GM21390 (cell line): ENCODE results near the gene CERS4.
"Not testable (repeated sequence)": the region's sequence is repeated elsewhere in the genome, so short reads cannot be mapped to it uniquely, and the experiment has no call there.

Source experiments
- ATAC-seq: cut with Tn5 transposase; IDR thresholded peaks from one replicate; pipeline ENCODE4 v1.9.1; 2021; ENCODE audit not compliant: unreplicated experiment

Gene CERS4

DNA sequence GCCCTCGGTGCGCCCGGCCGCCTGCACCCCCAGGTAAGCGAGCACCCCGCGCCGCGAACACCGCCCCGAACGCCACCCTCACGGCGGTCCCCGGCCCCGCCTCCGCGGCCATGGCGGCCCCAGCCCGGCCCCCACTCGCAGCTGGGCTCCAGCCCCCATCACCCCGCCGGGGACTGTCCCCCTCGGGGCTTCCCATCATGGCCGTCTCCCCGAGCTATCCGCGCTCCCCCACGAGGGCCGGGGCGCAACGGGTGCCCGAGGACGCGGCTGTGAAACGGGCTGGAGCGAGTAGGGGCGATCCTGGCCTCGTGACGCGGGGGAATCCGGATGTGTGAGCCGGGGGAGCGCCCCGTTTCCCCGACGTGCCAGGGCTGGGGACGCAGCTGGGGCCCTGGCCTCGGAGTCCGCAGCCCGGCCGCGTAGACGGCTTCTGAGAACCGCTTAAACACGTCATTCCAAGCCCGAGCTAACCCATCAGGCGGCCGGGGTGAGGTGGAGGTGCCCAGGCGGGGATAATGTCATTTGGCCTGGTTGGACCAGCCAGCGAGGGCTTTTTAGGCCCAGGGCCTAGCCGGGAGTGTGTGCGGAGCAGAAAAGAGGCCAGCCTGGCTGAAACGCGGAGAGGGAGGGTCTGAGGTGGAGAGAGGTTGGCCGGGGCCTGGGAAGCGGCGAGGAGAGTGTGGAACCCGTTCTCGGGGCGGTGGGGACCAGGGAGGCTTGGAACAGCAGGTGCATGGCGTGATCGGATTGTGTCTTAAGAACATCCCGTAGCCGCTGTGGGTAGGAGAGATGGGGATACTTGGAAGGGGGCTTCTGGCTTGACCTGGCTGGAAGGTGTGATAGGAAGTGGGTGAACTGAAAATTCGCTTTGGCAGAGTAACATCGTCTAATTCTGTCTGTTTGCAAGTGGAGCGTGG, 550 bp downstream of the CERS4 start:
- ATAC-seq: peak; percentile 52

DNA sequence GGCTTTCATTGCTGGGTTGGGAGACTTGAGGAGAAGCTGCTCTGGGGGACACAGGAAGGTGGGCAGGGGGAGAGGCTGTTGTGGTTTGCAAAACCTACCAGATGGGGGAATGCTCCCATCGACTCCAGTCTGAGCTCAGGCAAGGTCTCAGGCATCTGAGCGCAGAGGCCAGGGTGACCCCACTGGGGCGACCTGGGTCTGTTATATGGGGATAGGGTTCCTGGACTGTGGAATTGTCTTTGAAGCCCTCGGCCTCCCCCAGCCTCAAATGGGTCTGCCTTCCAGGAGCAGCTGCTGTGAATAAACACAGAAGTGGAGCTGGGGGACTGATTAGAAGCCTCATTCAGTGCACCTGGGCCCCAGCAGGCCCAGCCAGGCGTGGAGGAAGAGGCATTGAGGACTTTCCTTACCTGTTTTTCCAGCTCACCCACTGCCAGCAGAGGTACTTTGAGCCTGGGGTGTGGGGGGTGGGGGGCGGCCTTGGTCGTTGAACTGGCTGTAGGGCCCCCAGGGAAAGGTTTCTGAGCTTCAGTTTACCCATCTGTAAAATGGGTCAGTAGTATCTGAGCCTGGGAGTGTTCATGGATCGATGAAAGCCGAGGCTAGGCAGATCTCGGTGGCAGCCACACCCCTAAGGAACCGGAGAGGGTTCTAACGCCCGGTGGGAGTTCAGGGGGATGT, 1.4 kb downstream of the CERS4 start:
- ATAC-seq: no peak

DNA sequence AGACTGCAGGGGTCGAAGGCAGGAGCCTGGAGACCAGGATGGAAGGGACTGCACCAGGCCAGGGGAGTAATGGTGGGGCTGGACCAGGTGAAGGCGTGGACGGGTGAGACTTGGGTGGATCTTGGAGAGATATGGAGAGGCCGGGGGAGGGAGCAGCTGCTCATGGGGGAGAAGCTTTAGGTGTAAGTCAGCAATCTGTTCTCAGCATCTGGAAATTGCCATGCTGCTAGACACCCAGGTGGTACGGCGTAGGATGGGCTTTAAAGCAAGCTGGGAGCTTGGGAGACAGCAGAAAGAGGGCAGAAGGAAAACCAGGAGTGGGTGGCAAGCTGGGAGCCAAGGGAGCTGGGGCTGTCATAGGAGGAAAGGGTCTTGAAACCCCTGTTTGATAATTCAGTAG, 3.0 kb downstream of the CERS4 start:
- no peak for ATAC-seq

DNA sequence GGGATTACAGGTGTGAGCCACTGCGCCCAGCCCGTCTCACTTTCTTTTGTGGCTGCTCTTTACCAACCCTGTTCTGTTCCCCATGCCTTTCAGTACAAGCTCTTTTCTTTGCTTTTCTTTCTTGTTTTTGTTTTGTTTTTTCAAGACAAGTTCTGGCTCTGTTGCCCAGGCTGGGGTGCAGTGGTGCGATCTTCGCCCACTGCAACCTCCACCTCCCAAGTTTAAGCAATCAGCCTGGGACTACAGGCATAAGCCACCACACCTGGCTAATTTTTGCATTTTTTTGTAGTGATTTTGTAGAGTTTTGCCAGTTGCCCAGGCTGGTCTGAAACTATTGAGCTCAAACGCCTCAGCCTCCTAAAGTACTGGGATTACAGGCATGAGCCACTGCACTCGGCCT, 3.7 kb downstream of the CERS4 start:
- ATAC-seq: no peak

DNA sequence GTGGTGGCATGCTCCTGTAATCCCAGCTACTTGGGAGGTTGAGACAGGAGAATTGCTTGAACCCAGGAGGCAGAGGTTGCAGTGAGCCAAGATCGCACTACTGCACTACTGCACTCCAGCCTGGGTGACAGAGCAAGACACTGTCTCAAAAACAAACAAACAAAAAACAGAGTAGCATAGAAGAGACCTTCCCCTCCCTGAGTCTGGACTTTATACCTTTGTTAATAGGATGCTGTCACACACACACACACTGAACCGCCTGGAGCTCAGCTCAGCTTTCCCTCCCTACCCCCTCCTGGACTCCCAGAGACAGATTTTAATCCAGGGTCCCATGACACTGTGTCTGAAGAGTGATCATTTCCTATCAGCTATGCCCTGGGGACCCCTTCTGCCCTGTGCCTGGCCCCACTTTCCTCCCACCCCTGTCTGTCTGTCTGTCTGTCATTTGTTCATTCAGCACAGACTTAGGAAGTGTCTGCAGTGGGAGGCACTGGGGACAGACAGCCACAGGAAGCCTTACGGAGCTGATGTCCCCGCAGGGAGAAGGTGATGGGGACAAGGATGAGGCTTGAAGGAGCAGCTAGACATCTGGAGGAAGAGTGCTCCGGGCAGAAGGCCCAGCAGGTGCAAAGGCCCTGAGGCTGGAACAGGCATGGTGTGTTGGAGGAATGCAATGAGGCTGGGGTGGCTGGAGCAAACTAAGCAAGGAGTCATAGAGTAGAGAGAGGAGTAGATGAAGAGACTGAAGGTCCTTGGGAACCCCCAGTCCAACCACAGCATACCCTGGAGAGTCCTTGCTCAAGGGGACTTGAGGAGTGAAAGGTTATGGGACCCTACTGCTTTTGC, 4.9 kb downstream of the CERS4 start:
- no peak for ATAC-seq

DNA sequence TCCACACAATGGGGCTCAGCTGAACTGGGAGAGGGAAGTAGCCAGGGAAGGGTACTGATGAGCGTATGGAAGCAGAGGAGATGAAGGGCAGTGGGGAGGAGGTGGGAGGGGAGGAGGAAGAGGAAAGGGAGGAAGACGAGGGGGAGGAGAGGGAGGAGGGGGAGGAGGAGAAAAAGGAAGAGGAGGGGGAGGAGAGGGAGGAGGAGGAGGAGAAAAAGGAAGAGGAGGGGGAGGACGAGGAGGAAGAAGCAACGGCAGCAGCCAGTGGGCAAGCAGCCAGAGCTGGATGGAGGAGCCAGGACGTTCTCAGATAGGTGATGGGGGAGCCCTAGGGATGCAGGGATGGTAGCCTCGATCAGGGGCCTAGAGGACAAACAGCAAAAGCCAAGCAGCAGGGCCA, 5.6 kb downstream of the CERS4 start:
- no peak for ATAC-seq

- no peak for ATAC-seq
These were observed 6.6 kb downstream of the CERS4 start for GRCh38 chr19:8215783-8216182.

DNA sequence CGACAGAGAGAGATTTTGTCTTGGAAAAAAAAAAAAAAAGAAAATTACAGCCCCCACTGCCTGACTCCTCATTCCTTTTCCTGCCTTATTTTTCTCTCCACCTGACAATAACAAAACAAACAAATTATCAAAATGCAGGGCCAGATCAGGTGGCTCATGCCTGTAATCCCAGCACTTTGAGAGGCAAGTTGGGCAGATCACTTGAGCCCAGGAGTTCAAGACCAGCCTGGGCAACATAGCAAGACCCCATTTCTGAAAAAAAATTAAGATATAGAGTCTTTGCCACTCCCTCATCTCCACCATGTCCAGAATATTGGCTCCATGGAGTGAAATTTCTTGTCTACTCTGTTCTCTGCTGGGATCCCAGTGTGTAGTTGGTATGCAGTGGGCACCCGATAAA, 7.2 kb downstream of the CERS4 start:
- ATAC-seq: no peak

DNA sequence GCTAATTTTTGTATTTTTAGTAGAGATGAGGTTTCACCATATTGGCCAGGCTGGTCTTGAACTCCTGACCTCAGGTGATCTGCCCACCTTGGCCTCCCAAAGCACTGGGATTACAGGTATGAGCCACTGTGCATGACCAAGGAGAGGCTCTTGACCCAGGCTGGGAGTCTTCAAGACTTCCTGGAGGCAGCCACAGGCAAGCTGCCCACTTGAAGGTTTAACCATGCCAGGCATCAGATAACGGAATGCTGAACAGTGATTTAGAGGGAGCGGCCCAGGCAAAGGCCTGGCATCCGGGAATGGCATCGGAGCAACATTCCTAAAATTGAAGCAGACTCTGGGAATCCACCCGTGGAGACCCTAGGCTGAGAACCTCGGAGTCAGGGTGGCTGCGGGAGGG, 9.0 kb downstream of the CERS4 start:
- not testable (repeated sequence) for ATAC-seq

- no peak for ATAC-seq
These were observed 11.3 kb downstream of the CERS4 start for GRCh38 chr19:8220481-8220880.

- ATAC-seq: no peak
These were observed 12.0 kb downstream of the CERS4 start for GRCh38 chr19:8221161-8221560.

- ATAC-seq: not testable (repeated sequence)
These were observed 14.3 kb downstream of the CERS4 start for GRCh38 chr19:8223442-8223841.

DNA sequence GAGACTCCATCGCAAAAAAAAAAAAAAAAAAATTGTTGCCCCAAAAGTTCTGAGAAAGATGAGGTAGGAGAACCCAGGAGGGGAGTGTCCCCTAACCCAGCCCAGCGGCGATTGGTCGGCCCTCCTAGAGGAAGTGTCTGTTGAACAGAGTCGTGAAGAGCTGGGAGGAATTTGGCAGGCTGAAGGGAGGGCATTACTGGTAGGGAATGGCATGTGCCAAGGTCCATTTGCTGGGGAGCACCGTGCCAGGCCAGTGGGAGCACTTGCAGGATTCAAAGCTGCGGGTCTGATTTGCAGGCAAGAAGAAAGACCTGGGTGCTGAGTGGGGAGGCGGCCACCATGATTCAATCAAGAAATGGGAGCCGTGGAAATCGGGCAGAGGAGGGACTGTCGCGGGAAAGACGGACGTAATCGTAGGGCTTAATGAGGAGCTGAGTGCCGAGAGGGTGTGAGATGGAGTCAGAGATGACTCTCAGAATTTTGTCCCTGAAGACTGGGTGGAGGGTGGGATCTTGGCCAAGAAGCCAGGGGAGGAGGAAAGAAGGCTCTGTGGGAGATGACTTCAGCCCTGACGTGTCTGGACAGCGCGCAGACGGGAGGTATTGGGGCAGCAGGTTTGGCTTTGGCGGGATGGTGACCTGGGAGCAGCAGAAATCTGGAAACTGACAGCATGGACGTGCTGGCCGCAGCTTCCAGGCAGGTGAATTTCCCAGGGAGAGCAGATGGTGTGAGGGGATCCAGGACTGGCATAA, 15.4 kb downstream of the CERS4 start:
- ATAC-seq: no peak

DNA sequence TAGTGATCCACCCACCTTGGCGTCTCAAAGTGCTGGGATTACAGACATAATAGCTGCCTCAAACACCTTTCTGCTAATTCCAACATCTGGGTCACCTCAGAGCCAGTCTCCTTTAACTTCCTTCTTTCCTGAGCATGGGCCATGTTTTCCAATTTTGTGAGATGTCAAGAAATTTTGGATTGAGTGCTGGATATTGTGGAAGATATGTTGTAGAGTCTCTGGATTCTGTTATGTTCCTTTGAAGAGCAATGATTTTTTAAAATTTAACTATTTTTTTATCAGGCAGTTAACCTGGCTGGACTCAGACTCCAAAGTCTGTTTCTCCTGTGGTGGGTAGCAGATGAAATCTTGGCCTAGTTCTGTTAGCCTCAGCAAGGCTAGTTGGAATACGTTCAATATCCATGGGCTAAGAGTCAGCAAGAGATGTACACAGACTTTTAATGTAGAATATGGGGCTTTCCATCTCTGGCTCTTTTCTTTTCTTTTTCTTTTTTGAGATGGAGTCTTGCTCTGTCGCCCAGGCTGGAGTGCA, 22.0 kb downstream of the CERS4 start:
- no peak for ATAC-seq

DNA sequence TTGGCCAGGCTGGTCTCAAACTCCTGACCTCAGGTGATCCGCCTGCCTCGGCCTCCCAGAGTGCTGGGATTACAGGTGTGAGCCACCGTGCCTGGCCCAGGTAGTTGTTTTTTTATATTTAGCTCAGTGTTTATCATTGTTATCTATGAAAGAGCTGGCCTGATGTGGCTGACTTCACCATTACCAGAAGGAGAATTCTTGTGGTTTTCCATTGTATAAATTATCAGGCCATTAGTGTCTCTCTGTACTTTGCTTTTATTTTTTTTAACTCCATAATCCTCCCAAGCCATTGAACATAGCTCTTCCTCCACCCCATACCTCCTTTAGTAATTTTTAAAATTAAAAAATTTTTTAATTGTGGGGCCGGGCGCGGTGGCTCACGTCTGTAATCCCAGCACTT, 24.2 kb downstream of the CERS4 start:
- ATAC-seq: no peak

DNA sequence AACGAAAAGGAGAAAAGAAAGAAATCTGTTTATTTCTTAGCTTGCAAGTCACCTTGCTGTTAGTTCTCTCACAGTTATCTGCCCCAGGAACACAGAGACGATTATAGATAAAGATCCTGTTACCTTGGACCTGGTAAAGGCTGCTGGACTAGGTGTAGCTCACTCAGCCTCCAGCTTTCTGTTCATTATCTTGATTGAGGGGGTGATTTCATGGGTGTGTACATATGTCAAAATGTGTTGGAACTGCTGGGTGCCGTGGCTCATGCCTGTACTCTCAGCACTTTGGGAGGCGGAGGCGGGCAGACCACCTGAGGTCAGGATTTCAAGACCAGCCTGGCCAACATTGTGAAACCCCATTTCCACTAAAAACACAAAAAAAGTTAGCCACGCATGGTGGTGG, 27.9 kb downstream of the CERS4 start:
- no peak for ATAC-seq

GRCh38 chr19:8238251-8238650, 29.1 kb downstream of the CERS4 start:
- no peak for ATAC-seq

DNA sequence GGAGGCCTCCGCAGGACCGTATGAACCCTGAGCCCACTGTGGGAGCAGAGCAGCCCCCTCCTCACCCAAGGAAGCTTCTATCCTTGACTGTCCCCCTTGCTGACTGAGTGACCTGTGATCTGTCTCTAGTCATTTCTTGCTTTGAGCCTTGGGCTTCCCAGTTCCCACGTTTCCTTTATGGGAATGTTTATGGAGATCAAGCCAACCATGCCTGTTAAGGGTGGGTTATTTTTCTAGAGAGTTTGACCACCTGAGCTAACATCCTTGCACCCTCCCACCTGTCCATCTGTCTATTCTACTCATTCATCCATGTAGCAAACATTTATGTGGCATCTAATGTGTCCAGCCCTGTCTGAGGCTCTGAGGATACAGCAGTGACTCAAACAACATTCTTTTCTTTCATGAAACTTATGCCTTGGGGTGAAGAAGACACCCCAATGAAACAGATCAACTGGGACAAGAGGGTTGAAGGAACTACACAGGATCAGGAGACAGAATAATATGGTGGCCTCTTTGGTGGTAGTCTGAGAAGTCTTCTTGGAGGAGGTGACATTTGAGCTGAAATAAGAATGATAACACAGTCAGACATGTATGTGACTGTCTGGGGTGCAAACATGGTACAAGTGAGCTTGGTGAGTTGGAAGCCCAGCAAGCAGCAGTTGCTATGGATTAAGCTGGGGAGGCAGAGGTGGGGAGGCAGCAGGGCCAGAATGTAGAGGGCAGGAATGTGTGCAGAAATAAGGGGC, 30.5 kb downstream of the CERS4 start:
- no peak for ATAC-seq

DNA sequence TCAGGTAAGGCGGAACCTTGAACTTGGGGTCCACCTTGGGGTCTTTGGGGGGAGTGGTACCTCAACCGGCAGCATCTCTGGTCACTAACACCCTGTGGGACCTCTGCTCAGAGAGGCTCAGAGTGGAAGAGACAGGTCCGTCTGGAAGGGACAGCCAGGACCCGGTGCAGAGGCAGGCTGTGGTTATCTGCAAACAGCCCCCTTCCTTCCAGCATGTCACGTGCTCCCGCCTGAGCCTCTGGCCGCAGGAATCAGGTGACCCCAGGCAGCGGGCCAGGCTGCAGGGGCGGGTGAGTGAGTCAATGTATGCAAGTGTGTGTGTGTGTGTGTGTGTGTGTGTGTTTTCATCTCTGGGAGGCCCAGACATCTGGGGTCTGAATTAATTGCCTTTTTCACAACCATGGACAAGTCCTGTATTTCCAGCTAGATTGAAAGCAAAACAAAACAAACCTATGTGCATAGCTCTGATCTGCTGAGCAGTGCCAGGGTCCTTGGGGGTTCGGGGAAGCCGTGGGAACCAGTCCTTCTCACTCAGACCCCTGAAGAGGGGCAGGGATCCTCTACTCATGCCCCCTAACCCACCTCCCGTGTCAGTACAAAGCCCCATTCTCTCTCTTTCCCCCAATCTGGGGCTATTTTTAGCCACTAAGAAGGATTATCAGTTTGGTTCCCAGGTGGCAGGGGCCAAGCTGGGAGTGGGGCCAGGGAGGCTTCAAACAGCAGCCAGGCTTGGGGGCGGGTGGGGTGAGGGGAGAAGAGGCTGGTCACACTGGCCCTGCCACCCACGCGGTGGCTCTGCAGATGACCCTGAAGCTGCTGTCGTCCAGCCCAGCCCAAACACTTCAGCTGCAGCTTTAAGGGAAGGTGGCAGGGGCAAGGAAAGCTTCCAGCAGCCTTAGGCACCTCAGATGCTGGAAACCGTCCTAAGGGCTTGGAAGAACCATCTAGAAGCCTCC, 31.4 kb downstream of the CERS4 start:
- no peak for ATAC-seq
